ENCODE measurements around the gene INPP1.

INPP1 gene

GRCh38 chr2:190313880-190314279, 29.5 kb upstream of the INPP1 start:
- Histone ChIP-seq H3K4me1 (ENCODE audit: low read depth, poor library complexity, severe bottlenecking) (peaks cover 39% of the 10 kb centered on the region), H4K20me1 (ENCODE audit: insufficient read depth) (no peaks in the 10 kb centered on the region), H3K27ac (no peak overlapping the region), H3K4me3 (IDR thresholded peaks at IDR 0.05; ENCODE audit: insufficient read depth, low read depth, low read length) (no peak overlapping the region), H3K79me2 (ENCODE audit: insufficient read depth, low read depth) (peaks cover 42% of the 10 kb centered on the region), H2AFZ (ENCODE audit: low read depth) (no peak overlapping the region), H3K27me3 (ENCODE audit: insufficient read depth, low read depth) (no peaks in the 10 kb centered on the region), H3K4me2 (no peak overlapping the region), H3K36me3 (ENCODE audit: insufficient read depth) (no peaks in the 10 kb centered on the region; the same call in 1 of the 2 replicates), H3K9ac (no peak overlapping the region)
- TF ChIP-seq CTCF (conservative IDR thresholded peaks at IDR 0.05; ENCODE audit: low read depth, low read length), result no peak

- H4K20me1 ChIP-seq (ENCODE audit: insufficient read depth), result no peaks in the 10 kb centered on the region
- H3K27ac ChIP-seq, result peak overlapping the region; percentile 4; the same call in 1 of the 2 replicates
- H3K27me3 ChIP-seq (ENCODE audit: insufficient read depth, low read depth), result no peaks in the 10 kb centered on the region
- no peaks in the 10 kb centered on the region for H3K36me3 ChIP-seq (ENCODE audit: insufficient read depth)
- TF ChIP-seq CTCF (conservative IDR thresholded peaks at IDR 0.05; ENCODE audit: low read depth, low read length), result no peak
- H3K79me2 ChIP-seq (ENCODE audit: insufficient read depth, low read depth), result peaks cover 45% of the 10 kb centered on the region
- H3K4me3 ChIP-seq (IDR thresholded peaks at IDR 0.05; ENCODE audit: insufficient read depth, low read depth, low read length), result no peak overlapping the region
- peaks cover 42% of the 10 kb centered on the region for H3K4me1 ChIP-seq (ENCODE audit: low read depth, poor library complexity, severe bottlenecking)
- H2AFZ ChIP-seq (ENCODE audit: low read depth), result no peak overlapping the region
- peak overlapping the region; percentile 37 for H3K4me2 ChIP-seq
- H3K9ac ChIP-seq, result no peak overlapping the region
Measured at GRCh38 chr2:190315273-190315672, 28.1 kb upstream of the INPP1 start.

GRCh38 chr2:190318514-190318913, 24.9 kb upstream of the INPP1 start:
- Histone ChIP-seq H4K20me1 (ENCODE audit: insufficient read depth) (no peaks in the 10 kb centered on the region), H3K9ac (peak overlapping the region; percentile 60; the same call in 1 of the 2 replicates), H3K27me3 (ENCODE audit: insufficient read depth, low read depth) (no peaks in the 10 kb centered on the region), H2AFZ (ENCODE audit: low read depth) (peak overlapping the region; percentile 97), H3K27ac (peak overlapping the region; percentile 58), H3K4me1 (ENCODE audit: low read depth, poor library complexity, severe bottlenecking) (peaks cover 54% of the 10 kb centered on the region), H3K4me3 (IDR thresholded peaks at IDR 0.05; ENCODE audit: insufficient read depth, low read depth, low read length) (peak overlapping the region; percentile 93), H3K4me2 (peak overlapping the region; percentile 98), H3K36me3 (ENCODE audit: insufficient read depth) (no peaks in the 10 kb centered on the region), H3K79me2 (ENCODE audit: insufficient read depth, low read depth) (peaks cover 44% of the 10 kb centered on the region)
- TF ChIP-seq CTCF (conservative IDR thresholded peaks at IDR 0.05; ENCODE audit: low read depth, low read length), result no peak

GRCh38 chr2:190318931-190319554, 24.3 kb upstream of the INPP1 start:
- H3K36me3 ChIP-seq (ENCODE audit: insufficient read depth), result no peaks in the 10 kb centered on the region
- peak overlapping the region; percentile 93 for H3K4me3 ChIP-seq (IDR thresholded peaks at IDR 0.05; ENCODE audit: insufficient read depth, low read depth, low read length)
- no peaks in the 10 kb centered on the region for H3K27me3 ChIP-seq (ENCODE audit: insufficient read depth, low read depth)
- H3K9ac ChIP-seq, result peak overlapping the region; percentile 60
- peaks cover 40% of the 10 kb centered on the region for H3K79me2 ChIP-seq (ENCODE audit: insufficient read depth, low read depth)
- TF ChIP-seq CTCF (conservative IDR thresholded peaks at IDR 0.05; ENCODE audit: low read depth, low read length), result no peak
- H3K27ac ChIP-seq, result peak overlapping the region; percentile 58
- H4K20me1 ChIP-seq (ENCODE audit: insufficient read depth), result no peaks in the 10 kb centered on the region
- H3K4me1 ChIP-seq (ENCODE audit: low read depth, poor library complexity, severe bottlenecking), result peaks cover 54% of the 10 kb centered on the region
- H3K4me2 ChIP-seq, result peak overlapping the region; percentile 98
- H2AFZ ChIP-seq (ENCODE audit: low read depth), result peak overlapping the region; percentile 97
